CD4-positive, alpha-beta T cell treated with Interleukin-21 for 1 hour (primary cell): ENCODE results near the gene YWHAE.
"Not testable (repeated sequence)": the region's sequence is repeated elsewhere in the genome, so short reads cannot be mapped to it uniquely, and the experiment has no call there.

ENCODE experiments used
- DNase-seq: peaks from one replicate; pipeline ENCODE4 v3.0.0-alpha.2; 2020

Gene YWHAE

DNA sequence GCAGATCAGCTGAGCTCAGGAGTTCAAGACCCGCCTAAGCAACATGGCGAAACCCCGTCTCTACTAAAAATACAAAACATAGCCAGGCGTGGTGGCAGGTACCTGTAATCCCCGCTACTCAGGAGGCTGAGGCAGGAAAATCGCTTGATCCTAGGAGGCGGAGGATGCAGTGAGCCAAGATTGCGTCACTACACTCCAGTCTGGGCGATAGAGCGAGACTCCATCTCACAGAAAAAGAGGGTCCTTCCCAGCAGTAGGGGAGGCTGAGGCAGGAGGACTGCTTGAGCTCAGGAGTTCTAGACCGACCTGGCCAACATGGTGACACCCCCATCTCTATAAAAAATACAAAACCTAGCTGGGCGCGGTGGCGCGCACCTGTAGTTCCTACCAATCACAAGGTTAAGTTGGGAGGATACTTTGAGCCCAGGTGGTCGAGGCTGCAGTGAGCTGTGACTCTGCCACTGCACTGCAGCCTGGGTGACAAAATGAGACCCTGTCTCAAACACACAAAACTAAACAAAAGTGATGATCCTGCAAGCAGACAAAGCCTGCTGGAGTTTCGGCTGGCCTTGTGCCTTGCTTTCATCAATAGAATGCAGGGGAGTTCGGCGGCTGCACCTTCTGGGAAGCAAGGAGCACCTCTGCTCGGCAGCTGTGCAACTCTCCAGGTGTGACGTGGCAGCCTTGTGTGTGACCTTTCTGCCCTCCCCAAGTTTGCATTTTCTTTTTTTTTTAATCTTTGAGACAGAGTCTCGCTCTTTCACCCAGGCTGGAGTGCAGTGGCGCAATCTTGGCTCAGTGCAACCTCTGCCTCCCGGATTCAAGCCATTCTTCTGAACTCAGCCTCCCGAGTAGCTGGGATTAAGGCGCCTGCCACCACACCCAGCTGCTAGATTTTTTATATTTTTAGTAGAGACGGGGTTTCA lies 12.4 kb upstream of the YWHAE start:
- DNase-seq, result no peak

DNA sequence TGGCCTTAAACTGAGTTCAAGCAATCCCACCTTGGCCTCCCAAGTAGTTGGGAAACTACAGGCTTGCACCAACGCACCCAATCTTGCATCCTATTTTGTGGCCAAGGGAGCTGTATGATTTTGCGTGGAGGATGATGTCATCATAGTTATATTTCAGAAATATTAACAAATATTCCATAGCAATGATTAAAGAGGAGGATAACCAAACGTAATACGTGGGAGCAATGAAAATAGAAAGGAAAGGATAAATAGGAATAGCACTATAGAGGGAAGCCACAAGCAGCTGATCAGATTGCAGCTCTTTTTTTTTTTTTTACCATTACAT lies 2.2 kb upstream of the YWHAE start:
- DNase-seq, result no peak

DNA sequence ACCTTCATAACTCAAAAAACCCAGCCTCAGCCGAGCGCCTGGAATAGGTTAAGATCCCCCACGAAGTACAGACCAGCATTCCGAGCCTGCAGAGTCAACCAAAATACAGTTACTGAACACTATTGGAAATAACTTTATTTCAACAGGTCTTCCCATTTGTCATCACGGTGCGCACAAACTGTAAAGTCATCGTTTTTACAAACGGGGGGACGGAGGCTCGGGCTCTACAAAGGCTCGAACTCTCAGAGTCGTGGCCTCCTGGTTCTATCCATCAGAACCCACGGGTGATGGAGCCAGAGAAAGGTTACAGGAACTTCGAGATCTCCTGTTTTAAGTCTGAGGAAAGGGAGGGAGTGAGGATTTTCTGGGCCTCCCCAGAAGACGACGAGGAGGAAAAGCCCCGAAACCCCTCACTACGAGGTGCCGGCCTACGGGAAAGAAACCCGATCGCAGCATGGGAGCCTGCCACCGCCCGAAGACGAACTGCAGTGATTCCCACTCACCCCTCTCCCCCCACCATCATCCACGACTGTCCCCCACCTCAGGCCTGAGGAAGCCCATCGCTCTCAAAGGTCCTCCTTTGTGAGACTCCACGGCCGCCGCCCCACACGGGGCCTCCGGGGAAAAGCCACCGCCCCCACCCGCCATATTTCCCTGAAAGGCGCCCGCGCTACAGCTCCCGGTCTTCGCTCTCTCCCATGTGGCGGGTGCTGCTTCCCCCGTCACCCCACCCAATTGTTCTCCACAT lies 917 bp downstream of the YWHAE start:
- DNase-seq, result peak; percentile 27

DNA sequence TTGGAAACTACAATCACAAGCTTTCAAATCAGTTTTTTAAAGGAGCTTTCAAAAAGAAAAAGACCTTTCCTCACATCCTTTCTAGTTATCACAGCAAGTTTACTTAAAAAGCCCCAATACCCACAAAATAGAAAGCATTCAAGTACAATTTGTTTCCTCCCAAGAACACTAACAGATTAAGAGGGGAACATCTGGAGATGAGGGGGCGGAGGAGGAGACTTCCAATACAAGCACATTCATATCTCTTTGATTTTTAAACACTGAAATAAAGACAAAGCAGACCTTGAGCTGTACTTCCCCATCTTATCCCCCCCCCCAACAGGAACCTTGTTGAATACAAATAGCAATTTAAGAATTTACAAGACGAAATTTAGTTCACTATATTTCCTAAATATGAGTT lies 2.0 kb downstream of the YWHAE start:
- DNase-seq, result no peak

DNA sequence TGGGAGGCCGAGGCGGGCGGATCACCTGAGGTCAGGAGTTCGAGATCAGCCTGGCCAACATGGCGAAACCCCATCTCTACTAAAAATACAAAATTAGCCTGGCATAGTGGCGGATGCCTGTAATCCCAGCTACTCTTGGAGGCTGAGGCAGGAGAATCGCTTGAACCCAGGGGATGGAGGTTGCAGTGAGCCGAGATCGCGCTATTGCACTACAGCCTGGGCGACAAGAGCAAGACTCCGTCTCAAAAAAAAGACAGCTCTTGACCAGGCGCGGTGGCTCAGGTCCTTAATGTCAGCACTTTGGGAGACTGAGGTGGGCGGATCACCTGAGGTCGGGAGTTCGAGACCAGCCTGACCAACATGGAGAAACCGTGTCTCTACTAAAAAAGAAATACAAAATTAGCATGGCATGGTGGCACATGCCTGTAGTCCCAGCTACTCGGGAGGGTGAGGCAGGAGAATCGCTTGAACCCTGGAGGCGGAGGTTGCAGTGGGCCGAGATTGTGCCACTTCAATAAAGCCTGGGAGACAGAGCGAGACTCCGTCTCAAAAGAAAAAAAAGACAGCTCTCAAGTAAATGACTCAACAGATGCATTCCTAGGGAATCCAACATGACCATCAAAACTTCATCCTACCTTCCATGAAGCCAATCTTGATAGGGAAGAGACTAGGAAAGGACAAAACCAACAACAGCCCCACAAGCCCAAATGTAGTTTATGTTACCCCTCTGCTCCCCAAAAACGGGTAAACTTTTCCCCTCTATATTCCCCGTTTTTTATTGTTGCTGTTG lies 4.0 kb downstream of the YWHAE start:
- DNase-seq, result not testable (repeated sequence)

DNA sequence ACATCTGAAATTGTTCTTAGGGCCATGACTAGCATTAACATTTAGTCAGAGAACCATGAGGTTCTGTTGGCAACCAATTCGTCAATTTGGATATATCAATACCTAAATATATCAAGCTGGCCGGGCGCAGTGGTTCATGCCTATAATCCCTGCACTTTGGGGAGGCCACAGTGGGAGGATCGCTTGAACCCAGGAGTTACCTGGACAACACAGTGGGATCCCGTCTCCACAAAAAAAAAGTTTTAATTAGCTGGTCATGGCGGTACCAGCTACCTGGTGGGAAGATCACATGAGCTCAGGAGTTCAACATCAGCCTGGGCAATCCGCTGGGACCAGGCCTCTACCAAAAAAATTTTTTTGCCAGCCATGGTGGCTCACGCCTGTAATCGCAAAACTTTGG lies 8.4 kb downstream of the YWHAE start:
- no peak for DNase-seq

DNA sequence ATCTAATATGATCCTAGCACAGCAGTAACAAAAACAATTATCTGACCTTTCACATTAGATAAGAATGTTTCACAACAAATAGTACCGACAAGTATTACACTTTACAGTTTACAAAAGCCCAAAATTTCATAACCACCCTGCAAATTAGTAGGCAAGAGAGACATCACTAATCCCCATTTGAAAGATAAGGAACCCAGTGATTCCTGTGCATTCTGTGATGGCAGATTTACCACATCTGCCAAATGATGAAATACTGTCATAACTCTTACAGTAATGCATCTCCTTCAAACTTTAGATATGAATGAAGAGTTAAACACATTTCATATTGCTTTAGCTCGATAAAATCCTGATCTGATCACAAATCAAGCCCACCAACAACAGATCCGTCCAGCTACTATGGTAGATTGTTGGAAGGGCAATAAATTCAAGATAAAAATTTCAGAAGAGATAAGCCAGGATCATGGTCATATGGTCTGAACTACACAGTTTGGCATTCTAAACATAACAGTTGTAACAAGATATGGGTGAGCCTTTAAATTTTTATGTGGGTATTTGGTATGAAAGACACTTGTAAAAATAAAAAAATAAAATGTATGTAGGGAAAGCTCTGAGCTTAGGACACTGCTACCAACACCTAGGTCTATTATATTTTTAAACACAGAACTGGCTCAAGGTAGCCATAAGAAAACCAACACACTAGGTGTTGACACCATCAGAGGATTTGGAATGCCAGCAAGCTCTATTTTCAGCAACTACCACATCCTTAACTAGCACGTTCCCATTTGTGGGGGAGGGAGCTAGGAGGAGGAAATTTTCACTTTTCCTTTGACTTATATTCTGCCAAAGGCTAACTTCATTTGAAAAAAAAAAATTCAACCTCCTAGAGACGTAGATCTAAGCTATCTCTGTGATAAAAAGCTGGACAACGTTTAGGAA lies 9.3 kb downstream of the YWHAE start:
- DNase-seq, result no peak

DNA sequence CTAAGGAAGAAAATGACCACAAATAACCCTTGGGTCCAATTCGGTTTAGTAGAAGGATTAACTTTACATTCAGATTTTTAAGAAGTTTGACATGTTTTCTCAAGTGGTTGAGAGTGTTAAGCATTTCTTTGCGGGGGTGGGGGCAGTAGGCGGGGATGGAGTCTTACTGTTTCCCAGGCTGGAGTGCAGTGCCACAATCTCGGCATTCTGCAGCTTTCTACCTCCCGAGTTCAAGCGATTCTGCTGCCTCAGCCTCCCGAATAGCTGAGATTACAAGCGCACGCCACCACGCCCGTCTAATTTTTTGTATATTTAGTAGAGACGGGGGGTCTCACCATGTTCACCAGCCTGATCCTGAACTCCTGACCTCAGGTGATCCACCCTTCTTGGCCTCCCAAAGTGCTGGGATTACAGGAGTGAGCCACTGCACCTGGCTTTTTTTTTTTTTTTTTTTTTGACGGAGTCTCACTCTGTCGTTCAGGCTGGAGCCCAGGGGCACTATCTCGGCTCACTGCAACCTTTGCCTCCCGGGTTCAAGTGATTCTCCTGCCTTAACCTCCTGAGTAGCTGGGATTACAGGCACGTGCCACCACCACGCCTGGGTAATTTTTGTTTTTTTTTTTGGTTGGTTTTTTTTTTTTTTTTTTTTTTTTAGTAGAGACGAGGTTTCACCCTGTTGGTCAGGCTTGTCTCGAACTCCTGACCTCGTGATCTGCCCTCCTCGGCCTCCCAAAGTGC lies 12.4 kb downstream of the YWHAE start:
- not testable (repeated sequence) for DNase-seq

DNA sequence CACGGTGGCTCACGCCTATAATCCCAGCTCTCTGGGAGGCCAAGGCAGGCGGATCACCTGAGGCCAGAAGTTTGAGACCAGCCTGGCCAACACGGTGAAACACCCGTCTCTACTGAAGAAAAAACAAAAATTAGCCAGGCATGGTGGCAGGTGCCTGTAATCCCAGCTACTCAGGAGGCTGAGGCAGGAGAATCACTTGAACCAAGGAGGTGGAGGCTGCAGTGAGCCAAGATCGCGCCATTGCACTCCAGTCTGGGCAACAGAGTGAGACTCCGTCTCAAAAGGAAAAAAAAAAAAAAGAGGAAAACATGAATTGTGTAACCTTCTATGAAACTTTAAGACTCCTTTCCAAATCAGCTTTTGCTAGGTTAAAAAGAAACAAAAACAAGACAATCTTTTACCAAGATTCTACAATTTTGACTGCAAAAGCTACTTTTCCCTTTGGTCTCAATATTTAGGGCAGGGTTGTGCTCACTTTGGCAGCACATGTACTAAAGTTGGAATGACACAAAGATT lies 13.3 kb downstream of the YWHAE start:
- not testable (repeated sequence) for DNase-seq

DNA sequence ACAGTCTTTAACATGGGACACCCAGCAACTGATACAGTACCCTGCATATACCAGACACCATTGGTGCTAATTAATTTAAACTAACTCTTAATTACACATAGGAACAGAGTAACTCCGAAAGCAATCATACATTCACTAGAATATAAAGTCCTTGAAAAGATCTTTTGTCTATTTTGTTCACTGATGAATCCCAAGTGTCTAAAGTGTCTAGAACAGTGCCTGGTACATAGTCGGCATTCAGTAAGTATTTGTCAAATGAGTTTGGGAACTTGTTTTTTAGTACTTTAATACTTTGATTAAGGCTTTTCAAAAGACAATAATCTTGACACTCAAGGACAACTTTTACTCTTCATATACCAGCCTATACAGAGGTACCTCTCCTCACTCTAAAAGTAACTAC lies 13.8 kb downstream of the YWHAE start:
- DNase-seq, result no peak

DNA sequence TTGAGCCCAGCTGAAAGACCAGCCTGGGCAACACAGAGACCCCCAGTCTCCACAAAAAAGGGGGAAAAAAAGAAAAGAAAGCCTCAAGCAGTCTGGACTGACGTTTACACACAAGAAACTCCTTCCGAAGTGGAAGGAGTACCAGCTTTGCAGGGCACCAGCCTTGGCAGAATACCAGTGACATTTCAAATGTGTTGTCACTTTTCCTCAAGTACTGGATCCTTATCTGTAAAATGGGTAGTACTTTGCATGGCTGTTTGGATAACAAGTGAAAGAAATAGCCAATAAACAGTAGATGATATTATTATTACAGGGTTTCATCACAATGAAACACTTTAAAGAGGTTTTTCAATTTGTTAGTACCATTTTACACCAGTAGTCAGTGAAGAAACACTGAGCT lies 14.2 kb downstream of the YWHAE start:
- DNase-seq, result no peak

DNA sequence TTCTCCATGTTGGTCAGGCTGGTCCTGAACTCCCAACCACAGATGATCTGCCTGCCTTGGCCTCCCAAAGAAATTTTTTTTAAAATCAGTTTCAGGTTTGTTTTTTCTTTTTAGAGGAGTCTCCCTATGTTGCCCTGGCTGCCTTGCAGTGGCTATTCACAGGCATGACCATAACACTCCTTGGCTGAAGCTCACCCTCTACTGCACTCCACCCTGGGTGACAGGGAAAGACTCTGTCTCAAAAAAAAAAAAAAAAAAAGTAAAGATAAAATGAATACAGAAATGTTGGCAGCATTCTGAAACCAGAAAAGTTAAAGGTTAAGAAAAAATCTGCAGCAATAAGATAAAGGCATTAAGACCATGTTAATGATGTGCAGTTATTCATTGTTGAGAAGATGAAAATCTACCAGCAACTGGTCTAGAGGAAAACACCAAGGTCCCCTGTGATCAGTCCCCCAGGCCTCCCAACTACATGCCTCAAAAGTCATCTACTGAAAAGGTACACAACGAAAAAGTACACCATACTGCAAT lies 15.1 kb downstream of the YWHAE start:
- no peak for DNase-seq

DNA sequence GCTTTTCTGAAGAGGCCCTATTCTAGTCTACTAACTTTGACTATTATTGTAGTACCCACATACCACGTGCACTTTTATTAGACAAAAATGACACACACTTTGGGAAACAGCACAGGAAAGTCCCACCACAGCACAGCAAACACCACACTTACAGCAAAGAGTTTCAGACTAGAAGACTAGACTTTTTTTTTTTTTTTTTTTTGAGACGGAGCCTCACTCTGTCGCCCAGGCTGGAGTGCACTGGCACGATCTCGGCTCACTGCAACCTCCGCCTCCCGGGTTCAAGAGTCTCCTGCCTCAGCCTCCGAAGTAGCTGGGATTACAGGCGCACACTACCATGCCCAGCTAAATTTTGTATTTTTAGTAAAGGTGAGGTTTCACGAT lies 20.1 kb downstream of the YWHAE start:
- DNase-seq, result peak; percentile 49

DNA sequence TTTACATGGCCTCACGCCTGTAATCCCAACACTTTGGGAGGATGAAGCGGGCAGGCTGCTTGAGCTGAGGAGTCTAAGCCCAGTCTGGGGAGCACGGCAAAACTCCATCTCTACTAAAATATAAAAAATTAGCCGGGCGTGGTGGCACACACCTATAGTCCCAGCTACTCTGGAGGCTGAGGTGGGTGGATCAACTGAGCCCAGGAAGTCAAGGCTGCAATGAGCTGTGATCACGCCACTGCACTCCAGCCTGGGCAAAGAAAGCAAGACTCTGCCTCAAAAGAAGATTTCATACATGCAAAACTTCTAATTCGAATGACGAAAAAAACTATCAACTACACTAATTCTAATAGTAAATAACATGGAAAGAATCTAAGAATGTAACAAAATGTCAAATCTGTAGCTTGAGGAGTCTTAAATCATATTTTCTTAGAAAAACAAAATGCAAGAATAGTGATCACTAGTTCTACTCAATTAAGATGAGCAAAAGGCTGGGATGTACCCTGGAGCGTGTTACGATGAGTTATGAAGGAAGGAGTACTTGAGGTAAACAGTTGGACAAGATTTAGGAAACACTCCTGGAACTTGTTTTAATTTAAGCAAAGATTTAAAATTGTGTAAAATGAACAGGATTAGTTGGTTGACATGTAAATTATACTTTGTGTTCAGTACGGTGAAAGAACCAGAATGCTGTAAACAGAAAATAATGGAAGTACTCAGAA lies 20.7 kb downstream of the YWHAE start:
- DNase-seq, result no peak

DNA sequence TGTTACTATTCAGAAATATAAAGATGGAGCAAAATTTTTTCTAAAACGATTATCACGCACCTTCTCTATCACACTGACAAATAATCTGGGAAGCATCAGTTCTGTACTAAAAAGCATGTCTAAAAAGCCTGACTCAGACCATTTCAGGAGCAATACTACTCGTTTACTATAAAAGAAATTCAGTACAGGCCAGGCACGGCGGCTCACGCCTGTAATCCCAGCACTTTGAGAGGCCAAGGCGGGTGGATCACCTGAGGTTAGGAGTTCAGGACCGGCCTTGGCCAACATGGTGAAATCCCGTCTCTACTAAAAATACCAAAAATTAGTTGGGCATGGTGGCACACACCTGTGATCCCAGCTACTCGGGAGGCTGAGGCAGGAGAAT lies 21.6 kb downstream of the YWHAE start:
- not testable (repeated sequence) for DNase-seq

DNA sequence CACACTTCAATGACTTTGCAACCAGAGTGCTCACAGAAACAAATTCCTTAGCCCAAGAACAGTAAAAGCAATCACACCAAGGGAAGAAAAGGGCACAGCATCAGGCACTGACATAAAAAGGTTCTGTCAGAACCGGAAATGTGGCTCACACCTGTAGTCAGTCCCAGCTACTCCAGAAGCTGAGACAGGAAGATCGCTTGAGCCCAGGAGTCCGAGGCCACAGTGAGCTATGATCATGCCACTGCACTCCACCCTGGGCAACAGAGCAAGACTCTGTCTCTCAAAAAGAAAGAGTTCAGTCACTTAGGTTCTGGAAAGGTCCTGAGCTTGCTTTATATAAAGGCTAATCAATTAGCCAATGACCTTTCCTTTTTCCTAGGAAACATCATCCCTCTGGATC lies 22.7 kb downstream of the YWHAE start:
- DNase-seq, result no peak

DNA sequence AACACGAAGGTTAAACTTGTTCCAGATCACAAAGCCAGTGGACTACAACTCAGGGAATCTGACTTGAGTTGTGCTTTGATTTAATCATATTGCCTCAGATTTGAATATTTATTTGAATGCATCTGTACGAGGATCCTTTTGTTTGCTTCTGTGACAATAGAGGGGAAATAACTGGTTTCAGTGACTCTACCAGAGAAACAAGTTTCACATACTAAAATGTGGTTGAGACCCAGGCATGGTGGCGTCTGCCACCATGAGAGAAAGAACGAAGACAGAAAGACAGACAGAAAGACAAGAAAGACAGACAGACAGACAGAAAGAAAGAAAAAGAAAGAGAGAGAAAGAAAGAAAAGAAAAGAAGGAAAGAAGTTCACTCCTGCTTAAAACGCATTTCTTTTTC lies 24.0 kb downstream of the YWHAE start:
- DNase-seq, result no peak

DNA sequence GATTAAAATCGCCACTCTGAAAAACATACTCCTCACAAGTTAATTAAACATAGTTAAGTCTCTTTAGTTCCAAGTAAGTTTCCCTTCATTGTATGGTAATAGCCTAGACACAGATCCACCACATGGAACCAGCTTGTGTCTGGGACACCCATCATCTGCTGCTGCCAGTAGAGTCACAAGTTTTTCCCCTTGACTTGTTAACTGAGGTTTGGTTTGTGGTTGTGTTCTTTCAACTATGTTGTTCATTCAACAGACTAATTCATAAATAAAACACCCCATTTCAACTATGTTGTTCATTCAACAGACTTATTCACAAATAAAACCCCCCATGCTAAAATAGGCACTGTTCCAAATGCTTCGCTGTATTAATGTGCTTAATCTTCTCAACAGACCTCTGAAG lies 24.4 kb downstream of the YWHAE start:
- no peak for DNase-seq

DNA sequence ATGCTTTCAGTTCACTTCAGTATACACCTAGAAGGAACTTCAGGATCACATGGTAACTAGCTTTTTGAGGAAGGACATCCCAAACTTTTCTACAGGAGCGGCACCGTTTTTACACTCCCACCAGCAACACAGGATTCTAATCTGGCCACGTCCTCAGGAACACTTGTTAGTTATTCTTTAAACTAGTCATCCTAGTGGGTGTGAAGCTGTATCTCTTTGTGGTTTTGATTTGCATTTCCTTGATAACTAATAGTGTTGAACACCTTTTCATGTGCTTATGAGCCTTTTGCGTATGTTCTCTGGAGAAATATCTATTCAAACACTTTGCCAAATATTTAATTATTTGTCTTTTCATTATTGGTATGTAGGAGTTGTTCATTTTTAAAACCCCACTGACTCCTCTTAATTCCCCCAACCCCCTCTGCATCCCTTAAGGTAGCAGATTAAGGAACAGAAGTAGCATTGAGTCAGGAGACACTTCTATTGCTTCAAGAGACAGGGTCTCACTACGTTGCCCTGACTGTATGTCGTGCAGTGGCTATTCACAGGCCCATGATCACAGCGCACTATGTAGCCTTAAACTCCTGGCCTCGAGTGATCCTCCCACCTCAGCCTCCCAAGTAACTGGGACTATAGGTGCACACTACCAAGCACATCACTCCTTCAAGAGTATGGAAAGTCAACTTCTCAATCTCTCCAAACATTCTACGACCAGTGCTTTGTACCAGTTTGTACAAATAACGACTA lies 25.4 kb downstream of the YWHAE start:
- DNase-seq, result peak; percentile 36
